Measurements from ENCODE around the gene GHRH.

GRCh38 chr20:37259865-37260264 is 1.7 kb downstream of the GHRH start:
- no peak for TF ChIP-seq POLR2A (IDR thresholded peaks at IDR 0.05)
- TF ChIP-seq POLR2AphosphoS5 (IDR thresholded peaks at IDR 0.05; ENCODE audit: insufficient read depth in 1 of 2, low read depth in 1 of 2) = no peak
- TF ChIP-seq, protein P1, sequence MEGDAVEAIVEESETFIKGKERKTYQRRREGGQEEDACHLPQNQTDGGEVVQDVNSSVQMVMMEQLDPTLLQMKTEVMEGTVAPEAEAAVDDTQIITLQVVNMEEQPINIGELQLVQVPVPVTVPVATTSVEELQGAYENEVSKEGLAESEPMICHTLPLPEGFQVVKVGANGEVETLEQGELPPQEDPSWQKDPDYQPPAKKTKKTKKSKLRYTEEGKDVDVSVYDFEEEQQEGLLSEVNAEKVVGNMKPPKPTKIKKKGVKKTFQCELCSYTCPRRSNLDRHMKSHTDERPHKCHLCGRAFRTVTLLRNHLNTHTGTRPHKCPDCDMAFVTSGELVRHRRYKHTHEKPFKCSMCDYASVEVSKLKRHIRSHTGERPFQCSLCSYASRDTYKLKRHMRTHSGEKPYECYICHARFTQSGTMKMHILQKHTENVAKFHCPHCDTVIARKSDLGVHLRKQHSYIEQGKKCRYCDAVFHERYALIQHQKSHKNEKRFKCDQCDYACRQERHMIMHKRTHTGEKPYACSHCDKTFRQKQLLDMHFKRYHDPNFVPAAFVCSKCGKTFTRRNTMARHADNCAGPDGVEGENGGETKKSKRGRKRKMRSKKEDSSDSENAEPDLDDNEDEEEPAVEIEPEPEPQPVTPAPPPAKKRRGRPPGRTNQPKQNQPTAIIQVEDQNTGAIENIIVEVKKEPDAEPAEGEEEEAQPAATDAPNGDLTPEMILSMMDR (IDR thresholded peaks at IDR 0.05) = no peak

All from vagina (tissue), 2 donors.